Tibial artery (tissue), 4 donors: ENCODE measurements around the gene MCF2L.

Experiments used
- DNase-seq, 2 donors: peaks; one replicate each; pipeline ENCODE4 v3.0.0-alpha.2; 2019
- H3K27ac ChIP-seq, 2 donors: fragments of 200-600 bp; sonication (generic) in 1 of 2; 1 replicate in 1 of 2; 2 replicates in 1 of 2; pipeline ENCODE4 v1.5.1; 2018 to 2019; ENCODE audit warnings: mild to moderate bottlenecking in 1 of 2
- H3K27me3 ChIP-seq, 2 donors: fragments of 200-600 bp; sonication (generic) in 1 of 2; one replicate each; pipeline versions ENCODE4 v1.5.1 to v1.6.0; 2016 to 2019
- H3K36me3 ChIP-seq, 3 donors: fragments of 200-600 bp; sonication (generic) in 2 of 3; one replicate each; pipeline ENCODE4 v1.5.1; 2016 to 2019; ENCODE audit warnings: mild to moderate bottlenecking in 2 of 3
- H3K4me1 ChIP-seq, 4 donors: fragments of 200-600 bp; sonication (generic) in 2 of 4; 1 replicate in 3 of 4; 2 replicates in 1 of 4; pipeline ENCODE4 v1.5.1; 2016 to 2019
- H3K4me3 ChIP-seq, 2 donors: fragments of 200-600 bp; sonication (generic) in 1 of 2; 1 replicate in 1 of 2; 2 replicates in 1 of 2; pipeline ENCODE4 v1.5.1; 2018 to 2019; ENCODE audit warnings: mild to moderate bottlenecking in 2 of 2
- H3K9me3 ChIP-seq, 3 donors: fragments of 200-600 bp; sonication (generic) in 1 of 3; one replicate each; pipeline ENCODE4 v1.5.1; 2016 to 2019
- intact Hi-C: fragments of 100-400 bp; cut with DNase I; formaldehyde crosslinking; loops from one replicate; pipeline ENCODE4 v1.15.0; 2023; ENCODE audit warnings: low total_unique reads
- TF ChIP-seq, protein P1 (sequence below), 2 experiments: fragments of 200-600 bp in 1 of 2; fragments of 450-650 bp in 1 of 2; IDR thresholded peaks; one replicate each; pipeline ENCODE4 v1.5.1; 2017 to 2019; ENCODE audit warnings: antibody characterized with exemption in 2 of 2, mild to moderate bottlenecking in 1 of 2, moderate library complexity in 1 of 2

MCF2L gene

DNA sequence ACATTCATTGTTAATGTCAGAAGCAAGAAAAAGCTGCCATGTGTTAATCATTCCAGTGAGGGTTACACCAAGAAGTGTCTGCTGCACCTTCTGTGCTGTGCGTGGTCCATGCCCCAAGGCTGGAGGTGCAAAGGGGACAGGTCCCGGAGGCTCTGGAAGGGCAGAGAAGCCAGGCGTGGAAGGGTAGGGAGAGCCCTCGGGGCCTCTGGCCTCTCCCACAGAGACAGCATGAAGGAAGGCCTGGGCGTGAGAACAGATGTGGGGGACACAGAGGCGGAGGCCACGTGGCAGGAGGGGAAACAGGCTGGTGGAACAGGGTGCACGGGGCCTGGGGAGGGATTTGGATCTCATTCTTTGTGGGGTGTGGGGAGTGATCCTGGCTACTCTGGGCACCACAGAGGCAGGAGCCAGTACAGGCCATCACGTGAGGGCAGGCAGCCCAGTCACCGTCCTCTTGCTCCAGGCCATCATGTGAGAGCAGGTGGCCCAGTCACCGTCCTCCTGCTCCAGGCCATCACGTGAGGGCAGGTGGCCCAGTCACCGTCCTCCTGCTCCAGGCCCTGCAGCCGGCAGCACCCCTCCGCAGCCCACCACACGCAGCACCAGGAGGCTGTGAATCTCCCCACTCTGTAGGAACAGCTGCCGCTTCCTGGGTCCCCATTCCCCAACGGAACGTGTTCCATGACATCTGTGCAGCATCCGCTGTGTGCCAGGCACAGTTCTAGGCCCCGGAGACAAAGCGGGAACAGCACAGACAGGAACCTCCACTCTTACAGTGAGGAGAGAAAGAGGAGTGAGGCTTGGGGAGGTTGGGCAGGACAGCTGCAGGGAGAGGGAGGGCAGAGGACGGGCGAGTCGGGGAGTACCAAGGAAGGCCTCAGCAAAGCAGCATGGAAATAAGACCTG lies 126.4 kb downstream of the MCF2L start:
- DNase-seq, result no peak
- H3K9me3 ChIP-seq, result no peaks in the 10 kb centered on the region
- H3K27ac ChIP-seq, result no peak overlapping the region
- H3K36me3 ChIP-seq, result peaks cover 0 to 59% (median 3%) of the 10 kb centered on the region in 3 donors
- intact Hi-C loops, result no loop called here
- TF ChIP-seq, protein P1, sequence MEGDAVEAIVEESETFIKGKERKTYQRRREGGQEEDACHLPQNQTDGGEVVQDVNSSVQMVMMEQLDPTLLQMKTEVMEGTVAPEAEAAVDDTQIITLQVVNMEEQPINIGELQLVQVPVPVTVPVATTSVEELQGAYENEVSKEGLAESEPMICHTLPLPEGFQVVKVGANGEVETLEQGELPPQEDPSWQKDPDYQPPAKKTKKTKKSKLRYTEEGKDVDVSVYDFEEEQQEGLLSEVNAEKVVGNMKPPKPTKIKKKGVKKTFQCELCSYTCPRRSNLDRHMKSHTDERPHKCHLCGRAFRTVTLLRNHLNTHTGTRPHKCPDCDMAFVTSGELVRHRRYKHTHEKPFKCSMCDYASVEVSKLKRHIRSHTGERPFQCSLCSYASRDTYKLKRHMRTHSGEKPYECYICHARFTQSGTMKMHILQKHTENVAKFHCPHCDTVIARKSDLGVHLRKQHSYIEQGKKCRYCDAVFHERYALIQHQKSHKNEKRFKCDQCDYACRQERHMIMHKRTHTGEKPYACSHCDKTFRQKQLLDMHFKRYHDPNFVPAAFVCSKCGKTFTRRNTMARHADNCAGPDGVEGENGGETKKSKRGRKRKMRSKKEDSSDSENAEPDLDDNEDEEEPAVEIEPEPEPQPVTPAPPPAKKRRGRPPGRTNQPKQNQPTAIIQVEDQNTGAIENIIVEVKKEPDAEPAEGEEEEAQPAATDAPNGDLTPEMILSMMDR (IDR thresholded peaks at IDR 0.05), result no peak
- H3K4me1 ChIP-seq, result no peaks in the 10 kb centered on the region
- H3K27me3 ChIP-seq, result peaks cover 0 to 10% of the 10 kb centered on the region in 2 donors
- no peak overlapping the region for H3K4me3 ChIP-seq

DNA sequence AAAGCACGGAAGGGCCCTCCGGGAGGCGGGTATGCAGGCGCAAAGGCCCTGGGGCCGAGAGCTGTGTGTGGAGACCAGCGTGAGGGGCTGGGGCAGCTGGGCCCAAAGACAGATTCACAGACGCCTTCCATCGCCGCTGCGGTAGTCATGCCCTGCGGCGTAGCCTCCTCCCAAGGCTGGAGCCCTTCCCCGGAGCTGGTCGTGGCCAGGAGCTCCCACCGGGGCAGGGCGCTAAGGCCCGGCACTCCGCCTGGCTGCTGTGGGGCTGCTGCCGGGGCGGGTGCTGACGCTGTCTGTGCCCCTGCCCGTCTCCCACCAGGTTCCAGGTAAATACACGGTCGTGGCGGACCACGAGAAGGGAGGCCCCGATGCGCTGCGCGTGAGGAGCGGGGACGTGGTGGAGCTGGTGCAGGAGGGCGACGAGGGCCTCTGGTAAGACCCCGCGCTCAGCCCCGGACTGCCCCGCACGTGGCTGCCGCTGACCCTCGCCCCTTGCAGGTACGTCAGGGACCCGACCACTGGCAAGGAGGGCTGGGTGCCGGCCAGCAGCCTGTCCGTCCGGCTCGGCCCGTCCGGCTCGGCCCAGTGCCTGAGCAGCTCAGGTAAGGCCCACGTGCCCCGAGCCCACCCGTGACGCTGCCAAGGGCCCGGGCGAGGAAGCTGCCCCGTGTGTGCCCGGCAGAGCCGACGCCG lies 127.2 kb downstream of the MCF2L start:
- H3K27ac ChIP-seq, result no peak overlapping the region
- TF ChIP-seq, protein P1 (IDR thresholded peaks at IDR 0.05), result no peak
- peaks cover 0 to 51% (median 3%) of the 10 kb centered on the region in 3 donors for H3K36me3 ChIP-seq
- H3K4me3 ChIP-seq, result no peak overlapping the region
- DNase-seq, result no peak
- no peaks in the 10 kb centered on the region for H3K9me3 ChIP-seq
- H3K4me1 ChIP-seq, result no peaks in the 10 kb centered on the region
- intact Hi-C loops, result no loop called here
- H3K27me3 ChIP-seq, result peaks cover 0 to 10% of the 10 kb centered on the region in 2 donors

DNA sequence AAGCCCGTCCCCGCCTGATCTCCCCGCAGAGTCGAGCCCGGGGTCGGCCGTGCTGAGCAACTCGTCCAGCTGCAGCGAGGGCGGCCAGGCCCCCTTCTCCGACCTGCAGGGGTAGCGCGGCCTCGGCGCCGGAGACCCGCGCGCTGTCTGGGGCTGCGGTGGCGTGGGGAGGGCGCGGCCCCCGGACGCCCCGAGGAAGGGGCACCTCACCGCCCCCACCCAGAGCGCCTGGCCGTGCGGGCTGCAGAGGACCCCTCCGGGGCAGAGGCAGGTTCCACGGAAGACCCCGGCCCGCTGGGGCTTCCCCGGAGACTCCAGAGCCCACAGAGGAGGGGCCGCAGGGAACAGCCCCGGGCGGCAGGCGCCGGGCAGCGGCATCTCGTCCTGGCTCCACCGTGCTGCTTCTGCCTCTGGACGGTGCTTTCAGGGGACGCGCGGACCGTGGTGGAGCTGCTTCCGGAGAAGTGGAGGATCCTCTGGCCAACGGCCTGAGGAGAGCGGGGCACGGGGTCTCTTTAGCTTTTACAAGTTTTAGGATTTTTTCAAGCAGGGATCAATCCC lies 127.8 kb downstream of the MCF2L start:
- Histone ChIP-seq H3K4me1 (no peaks in the 10 kb centered on the region), H3K27ac (no peak overlapping the region), H3K36me3 (peaks cover 0 to 45% (median 3%) of the 10 kb centered on the region in 3 donors), H3K27me3 (peaks cover 0 to 10% of the 10 kb centered on the region in 2 donors), H3K9me3 (no peaks in the 10 kb centered on the region), H3K4me3 (no peak overlapping the region)
- TF ChIP-seq, protein P1 (IDR thresholded peaks at IDR 0.05), result no peak
- DNase-seq, result no peak
- intact Hi-C loops, result no loop called here

DNA sequence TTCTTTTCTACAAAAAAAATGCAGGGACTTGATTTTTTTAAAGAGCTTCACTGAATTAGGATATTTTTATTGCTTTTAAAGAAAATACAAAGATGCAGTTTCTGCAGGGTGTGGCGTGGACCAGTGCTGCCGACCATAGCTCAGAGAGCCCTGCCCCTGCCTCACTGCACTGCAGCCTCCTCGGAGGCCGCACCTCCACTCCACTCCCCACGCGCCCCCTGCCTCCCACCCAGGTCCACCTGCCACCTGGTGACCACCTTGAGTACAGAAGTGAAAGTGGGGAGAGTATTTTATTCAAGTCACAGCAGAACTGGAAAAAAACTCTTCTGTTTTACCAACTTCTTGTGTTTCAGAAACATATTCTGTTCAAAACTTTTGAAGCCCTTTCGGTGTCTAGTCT lies 128.6 kb downstream of the MCF2L start:
- H3K9me3 ChIP-seq, result no peaks in the 10 kb centered on the region
- TF ChIP-seq, protein P1 (IDR thresholded peaks at IDR 0.05), result no peak
- no peak overlapping the region for H3K27ac ChIP-seq
- peaks cover 0 to 10% of the 10 kb centered on the region in 2 donors for H3K27me3 ChIP-seq
- no peaks in the 10 kb centered on the region for H3K4me1 ChIP-seq
- intact Hi-C loops, result no loop called here
- peaks cover 0 to 37% (median 3%) of the 10 kb centered on the region in 3 donors for H3K36me3 ChIP-seq
- no peak overlapping the region for H3K4me3 ChIP-seq
- no peak for DNase-seq

DNA sequence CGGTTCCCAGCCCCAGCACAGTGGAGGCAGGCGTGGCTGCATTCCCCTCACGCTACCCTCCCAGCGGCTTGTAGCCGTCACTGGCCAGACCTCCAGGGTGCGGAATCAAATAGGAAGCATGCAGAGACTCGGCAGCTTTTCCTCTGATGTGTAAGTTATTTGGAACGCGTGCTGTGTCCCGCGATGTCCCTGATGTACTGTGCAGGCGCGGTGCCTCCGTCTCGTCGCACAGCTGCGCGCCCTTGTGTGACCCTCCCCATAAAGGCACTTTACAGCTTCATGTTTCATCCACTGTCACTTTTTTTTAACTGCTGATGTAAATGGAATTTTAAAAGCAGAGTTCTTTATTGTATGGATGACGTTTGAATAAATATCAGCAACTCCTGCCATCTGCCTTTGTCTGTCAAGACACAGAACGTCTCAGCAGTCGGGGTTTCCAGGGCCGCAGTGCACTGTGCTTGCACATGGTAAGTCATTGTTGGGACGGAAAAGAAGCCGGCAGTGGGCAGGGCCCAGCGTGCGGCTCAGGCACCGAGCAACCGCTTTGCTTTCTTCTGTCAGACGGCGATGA lies 129.2 kb downstream of the MCF2L start:
- no peak for DNase-seq
- intact Hi-C loops, result no loop called here

More for the DNA sequence above, 129.2 kb downstream of the MCF2L start:
- H3K27ac ChIP-seq, result no peak overlapping the region
- no peak overlapping the region for H3K4me3 ChIP-seq
- peaks cover 0 to 10% of the 10 kb centered on the region in 2 donors for H3K27me3 ChIP-seq
- peaks cover 0 to 36% (median 3%) of the 10 kb centered on the region in 3 donors for H3K36me3 ChIP-seq
- H3K4me1 ChIP-seq, result no peaks in the 10 kb centered on the region
- H3K9me3 ChIP-seq, result no peaks in the 10 kb centered on the region
- TF ChIP-seq, protein P1 (IDR thresholded peaks at IDR 0.05), result no peak
